Adrenal gland (tissue), 5 donors: Measurements from ENCODE around the gene FMR1.

Experiments
- CTCF ChIP-seq, 6 experiments: fragments of 450-650 bp in 4 of 6; fragments of 200-600 bp in 2 of 6; sonication (generic) in 1 of 6; IDR thresholded peaks; 1 replicate in 5 of 6; 2 replicates in 1 of 6; pipeline versions ENCODE4 v1.5.1 to v1.8.0; 2016 to 2021; ENCODE audit warnings: antibody characterized with exemption in 6 of 6, mild to moderate bottlenecking in 2 of 6, moderate library complexity in 1 of 6
- POLR2A ChIP-seq, 2 donors: fragments of 450-650 bp; IDR thresholded peaks; one replicate each; pipeline ENCODE4 v1.6.1; 2017; ENCODE audit warnings: antibody characterized with exemption in 2 of 2, mild to moderate bottlenecking in 2 of 2, moderate library complexity in 1 of 2
- donor health status: DM: no; HTN: no; CAD: no.

- TF ChIP-seq CTCF (IDR thresholded peaks at IDR 0.05) (no peak), POLR2A (IDR thresholded peaks at IDR 0.05) (no peak)
These were observed 21.0 kb upstream of the FMR1 start for GRCh38 chrX:147890756-147891155.
